Measurements from ENCODE around the gene COL18A1. TPM values are rescaled to one million over a fixed set of nuclear protein-coding genes. Genes with fewer than 3 reads are reported as not detected.

Gene COL18A1
- total RNA-seq, 1 donor from 2014 or later, result 271 TPM

DNA sequence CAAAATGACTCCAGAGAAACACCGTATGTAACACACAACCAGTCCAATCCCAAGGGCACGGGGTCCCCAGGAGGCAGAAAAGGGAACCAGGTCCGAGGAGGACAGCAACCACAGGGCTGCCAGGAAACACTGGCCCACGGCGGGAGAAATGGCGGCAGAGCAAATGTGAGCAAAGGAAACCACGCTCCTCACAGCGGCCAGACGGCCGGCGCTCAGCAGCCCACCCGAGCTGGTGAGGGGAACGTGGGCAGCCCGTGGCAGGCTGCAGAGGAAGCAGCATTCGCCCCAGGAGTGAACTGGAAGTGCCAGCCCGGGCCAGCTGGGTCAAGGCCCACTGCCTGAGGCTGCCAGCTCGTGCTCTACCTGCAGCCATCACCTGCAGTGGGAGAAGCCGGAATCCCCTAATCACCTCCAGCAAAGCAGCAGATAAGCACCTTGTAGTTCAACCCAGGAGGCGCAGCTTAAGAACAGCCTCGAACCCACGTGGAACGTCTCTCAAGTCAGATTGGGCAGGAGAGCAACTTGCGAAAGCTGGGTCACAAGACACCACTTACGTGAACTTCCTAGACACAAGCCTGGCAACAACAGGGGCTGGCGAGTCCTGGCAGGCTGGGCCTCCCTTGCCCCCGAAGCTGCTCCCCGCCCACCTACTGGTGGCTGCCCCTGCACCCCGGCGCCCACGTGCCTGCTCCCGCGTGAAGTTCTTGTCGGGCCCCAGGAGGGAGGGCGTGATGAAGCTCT is 130.5 kb downstream of the COL18A1 start:
- H3K36me3 Mint-ChIP-seq (ENCODE audit: insufficient read depth), result peaks cover 5% of the 10 kb centered on the region
- H3K27me3 Mint-ChIP-seq, result no peaks in the 10 kb centered on the region
- no peaks in the 10 kb centered on the region for H3K4me1 Mint-ChIP-seq (ENCODE audit: low read depth)
- DNase-seq (ENCODE audit: low spot score, unreplicated experiment), result no peak
- no peaks in the 10 kb centered on the region for H3K9me3 Mint-ChIP-seq (ENCODE audit: low read depth)
- H3K4me3 Mint-ChIP-seq (ENCODE audit: low read depth), result no peak overlapping the region
- TF ChIP-seq CTCF (IDR thresholded peaks at IDR 0.05; ENCODE audit: unreplicated experiment), result no peak
- peak overlapping the region; percentile 73 for H3K27ac Mint-ChIP-seq

GRCh38 chr21:45536301-45537081 is 131.5 kb downstream of the COL18A1 start:
- Mint-ChIP-seq H3K9me3 (ENCODE audit: low read depth) (no peaks in the 10 kb centered on the region), H3K4me1 (ENCODE audit: low read depth) (peaks cover 4% of the 10 kb centered on the region), H3K36me3 (ENCODE audit: insufficient read depth) (peaks cover 4% of the 10 kb centered on the region), H3K27me3 (no peaks in the 10 kb centered on the region), H3K4me3 (ENCODE audit: low read depth) (no peak overlapping the region), H3K27ac (no peak overlapping the region)
- TF ChIP-seq CTCF (IDR thresholded peaks at IDR 0.05; ENCODE audit: unreplicated experiment), result no peak
- DNase-seq (ENCODE audit: low spot score, unreplicated experiment), result no peak

DNA sequence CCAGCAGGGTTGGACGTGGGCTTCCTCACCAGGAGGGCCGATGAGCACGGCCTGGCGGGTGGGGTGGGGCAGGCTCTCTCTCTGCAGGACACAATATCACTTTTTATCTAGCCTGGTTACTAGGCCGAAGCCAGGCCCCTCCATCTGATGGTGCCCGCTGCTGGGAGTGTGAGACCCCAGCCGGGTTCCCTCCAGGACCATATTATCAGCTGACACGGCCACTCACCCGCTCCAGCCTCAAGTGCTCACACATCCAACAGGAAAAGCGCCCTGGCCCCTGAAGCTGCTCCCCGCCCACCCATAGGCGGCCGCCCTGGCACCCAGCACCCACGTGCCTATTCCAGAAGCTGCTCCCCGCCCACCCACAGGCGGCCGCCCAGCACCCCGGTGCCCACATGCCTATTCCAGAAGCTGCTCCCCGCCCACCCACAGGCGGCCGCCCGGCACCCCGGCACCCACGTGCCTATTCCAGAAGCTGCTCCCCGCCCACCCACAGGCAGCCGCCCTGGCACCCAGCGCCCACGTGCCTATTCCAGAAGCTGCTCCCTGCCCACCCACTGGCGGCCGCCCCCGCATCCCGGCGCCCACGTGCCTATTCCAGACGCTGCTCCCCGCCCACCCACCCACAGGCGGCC is 132.3 kb downstream of the COL18A1 start:
- no peak for DNase-seq (ENCODE audit: low spot score, unreplicated experiment)
- Mint-ChIP-seq H3K27ac (no peak overlapping the region), H3K4me1 (ENCODE audit: low read depth) (peaks cover 4% of the 10 kb centered on the region), H3K4me3 (ENCODE audit: low read depth) (no peak overlapping the region), H3K36me3 (ENCODE audit: insufficient read depth) (peaks cover 2% of the 10 kb centered on the region), H3K9me3 (ENCODE audit: low read depth) (no peaks in the 10 kb centered on the region), H3K27me3 (no peaks in the 10 kb centered on the region)
- TF ChIP-seq CTCF (IDR thresholded peaks at IDR 0.05; ENCODE audit: unreplicated experiment), result no peak

DNA sequence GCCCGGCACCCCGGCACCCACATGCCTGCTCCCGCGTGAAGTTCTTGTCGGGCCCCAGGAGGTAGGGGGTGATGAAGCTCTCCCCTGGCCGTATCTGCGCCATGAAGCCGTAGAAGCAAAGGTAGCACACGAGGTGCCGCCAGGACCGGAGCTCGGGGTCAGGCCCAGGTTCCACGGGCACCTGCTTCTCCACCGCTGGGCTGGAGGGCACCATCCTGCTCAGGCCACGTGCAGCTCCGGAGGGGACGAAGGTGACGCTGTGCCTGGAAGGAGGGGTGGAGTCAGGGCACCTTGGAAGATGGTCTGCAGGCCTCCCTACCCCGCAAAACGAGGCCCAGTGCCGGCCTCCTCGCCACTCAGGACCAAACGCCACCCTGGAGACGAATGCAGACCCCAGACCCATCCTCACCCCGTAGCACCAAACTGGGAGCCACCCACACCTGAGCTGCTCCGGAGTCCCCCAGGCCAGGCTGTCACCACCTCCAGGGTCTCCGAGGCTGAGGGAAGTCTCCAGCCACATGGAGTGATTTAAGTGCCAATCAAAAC is 132.9 kb downstream of the COL18A1 start:
- Mint-ChIP-seq H3K4me1 (ENCODE audit: low read depth) (peaks cover 4% of the 10 kb centered on the region), H3K27ac (no peak overlapping the region), H3K36me3 (ENCODE audit: insufficient read depth) (peaks cover 2% of the 10 kb centered on the region), H3K27me3 (no peaks in the 10 kb centered on the region), H3K9me3 (ENCODE audit: low read depth) (no peaks in the 10 kb centered on the region), H3K4me3 (ENCODE audit: low read depth) (no peak overlapping the region)
- TF ChIP-seq CTCF (IDR thresholded peaks at IDR 0.05; ENCODE audit: unreplicated experiment), result no peak
- no peak for DNase-seq (ENCODE audit: low spot score, unreplicated experiment)

Measured in progenitor cell of endocrine pancreas (in vitro differentiated cells).